ENCODE measurements around the gene STEAP2.

STEAP2 gene

GRCh38 chr7:90270431-90271178 lies 59.1 kb downstream of the STEAP2 start:
- 100% methylated on average over 1 of the region's 2 CpGs for WGBS (ENCODE audit: insufficient coverage, insufficient read length)

GRCh38 chr7:90271753-90272152 lies 60.2 kb downstream of the STEAP2 start:
- Histone ChIP-seq H3K27me3 (ENCODE audit: control insufficient read depth, insufficient read depth, low read length) (no peaks in the 10 kb centered on the region), H3K27ac (ENCODE audit: low read length) (no peak overlapping the region), H3K36me3 (ENCODE audit: control insufficient read depth, insufficient read depth, low read length) (no peaks in the 10 kb centered on the region), H3K9me3 (ENCODE audit: control insufficient read depth, insufficient read depth, low read length) (no peaks in the 10 kb centered on the region), H3K4me1 (ENCODE audit: control insufficient read depth, insufficient read depth, low read length) (no peaks in the 10 kb centered on the region), H3K4me3 (ENCODE audit: low read length) (no peak overlapping the region)
- DNase-seq (ENCODE audit: low read depth, low spot score) = no peak
- WGBS (ENCODE audit: insufficient coverage, insufficient read length) = no CpG with 5 or more reads among the region's 2 CpGs

More at GRCh38 chr7:90270431-90271178, 59.1 kb downstream of the STEAP2 start:
- Histone ChIP-seq H3K27me3 (ENCODE audit: control insufficient read depth, insufficient read depth, low read length) (no peaks in the 10 kb centered on the region), H3K27ac (ENCODE audit: low read length) (no peak overlapping the region), H3K9me3 (ENCODE audit: control insufficient read depth, insufficient read depth, low read length) (no peaks in the 10 kb centered on the region), H3K4me1 (ENCODE audit: control insufficient read depth, insufficient read depth, low read length) (no peaks in the 10 kb centered on the region), H3K36me3 (ENCODE audit: control insufficient read depth, insufficient read depth, low read length) (no peaks in the 10 kb centered on the region), H3K4me3 (ENCODE audit: low read length) (no peak overlapping the region)
- DNase-seq (ENCODE audit: low read depth, low spot score) = no peak

- no peak for DNase-seq (ENCODE audit: low read depth, low spot score)
- Histone ChIP-seq H3K27me3 (ENCODE audit: control insufficient read depth, insufficient read depth, low read length) (no peaks in the 10 kb centered on the region), H3K27ac (ENCODE audit: low read length) (no peak overlapping the region), H3K9me3 (ENCODE audit: control insufficient read depth, insufficient read depth, low read length) (no peaks in the 10 kb centered on the region), H3K4me3 (ENCODE audit: low read length) (no peak overlapping the region), H3K36me3 (ENCODE audit: control insufficient read depth, insufficient read depth, low read length) (no peaks in the 10 kb centered on the region), H3K4me1 (ENCODE audit: control insufficient read depth, insufficient read depth, low read length) (no peaks in the 10 kb centered on the region)
- no CpG with 5 or more reads among the region's 2 CpGs for WGBS (ENCODE audit: insufficient coverage, insufficient read length)
Measured at GRCh38 chr7:90272242-90272641, 60.7 kb downstream of the STEAP2 start.

DNA sequence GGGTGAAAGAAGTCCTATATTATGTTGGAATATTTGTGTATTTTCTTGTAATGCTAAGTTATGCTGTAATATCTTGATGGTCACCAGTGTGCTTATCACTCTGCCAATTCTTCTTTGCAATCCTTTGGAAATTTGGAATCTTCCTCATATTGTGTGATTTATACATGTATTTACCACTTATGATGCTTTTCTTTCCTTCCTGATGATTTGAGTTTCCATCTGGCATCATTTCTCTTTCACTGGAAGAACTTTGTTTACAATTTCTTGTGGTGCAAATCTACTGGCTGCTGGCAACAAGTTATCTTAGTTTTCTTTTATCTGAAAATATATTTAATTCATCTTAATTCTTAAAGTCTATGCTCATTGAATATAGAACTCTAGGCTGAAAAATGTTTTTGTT lies 62.6 kb downstream of the STEAP2 start:
- no peak for DNase-seq (ENCODE audit: low read depth, low spot score)
- Histone ChIP-seq H3K4me1 (ENCODE audit: control insufficient read depth, insufficient read depth, low read length) (no peaks in the 10 kb centered on the region), H3K36me3 (ENCODE audit: control insufficient read depth, insufficient read depth, low read length) (no peaks in the 10 kb centered on the region), H3K27ac (ENCODE audit: low read length) (no peak overlapping the region), H3K9me3 (ENCODE audit: control insufficient read depth, insufficient read depth, low read length) (no peaks in the 10 kb centered on the region), H3K4me3 (ENCODE audit: low read length) (no peak overlapping the region), H3K27me3 (ENCODE audit: control insufficient read depth, insufficient read depth, low read length) (no peaks in the 10 kb centered on the region)

DNA sequence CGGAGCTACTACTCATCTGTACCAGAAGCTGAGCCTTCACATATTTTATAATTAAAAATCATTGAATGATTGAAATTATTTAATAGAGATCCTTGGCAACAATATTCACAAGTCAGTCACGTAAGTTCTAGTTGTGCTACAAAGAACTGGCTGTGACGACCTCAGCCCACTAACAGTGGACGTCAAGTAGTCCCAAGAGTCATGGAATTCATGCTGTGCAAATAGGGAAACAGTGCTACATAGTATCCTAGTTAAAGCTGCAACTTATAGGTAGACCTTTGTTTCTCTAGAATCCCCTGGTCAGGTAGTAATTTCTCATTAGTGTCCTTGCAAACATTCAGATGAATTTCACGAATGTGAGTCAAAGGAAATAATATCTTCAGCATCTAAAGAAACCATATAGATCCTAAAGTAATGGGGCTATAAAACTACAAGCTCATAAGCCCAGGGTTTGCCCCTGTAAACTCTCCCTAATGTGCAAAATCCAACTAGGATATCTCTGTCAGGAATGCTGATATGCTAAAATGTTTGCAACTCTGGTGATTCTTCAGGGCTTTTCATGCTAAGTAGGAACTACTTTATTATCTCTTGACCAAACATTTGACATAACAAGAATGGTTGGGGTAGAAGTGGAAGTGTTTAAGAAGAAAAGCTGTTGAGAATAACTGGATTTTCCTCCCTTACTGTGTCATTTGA lies 64.6 kb downstream of the STEAP2 start:
- no CpG with 5 or more reads among the region's 5 CpGs for WGBS (ENCODE audit: insufficient coverage, insufficient read length)
- Histone ChIP-seq H3K36me3 (ENCODE audit: control insufficient read depth, insufficient read depth, low read length) (no peaks in the 10 kb centered on the region), H3K27ac (ENCODE audit: low read length) (no peak overlapping the region), H3K4me3 (ENCODE audit: low read length) (no peak overlapping the region), H3K4me1 (ENCODE audit: control insufficient read depth, insufficient read depth, low read length) (no peaks in the 10 kb centered on the region), H3K27me3 (ENCODE audit: control insufficient read depth, insufficient read depth, low read length) (no peaks in the 10 kb centered on the region), H3K9me3 (ENCODE audit: control insufficient read depth, insufficient read depth, low read length) (no peaks in the 10 kb centered on the region)
- DNase-seq (ENCODE audit: low read depth, low spot score) = no peak

All from iPS DF 6.9 (cell line).